Kidney (tissue), 14 donors: ENCODE data around the gene CIBAR2. TPM values are rescaled to one million over a fixed set of nuclear protein-coding genes. Genes with fewer than 3 reads are reported as not detected.

ENCODE experiments used
- DNase-seq, 5 donors: peaks; one replicate each; pipeline ENCODE4 v3.0.0-alpha.2; 2013 to 2020
- FAIRE-seq: peaks from 2 replicates; lab custom pipeline; 2012; peaks lifted over from hg19 to GRCh38; lab: Jason Lieb, UNC
- H3K27ac ChIP-seq, 2 donors: one replicate each; pipeline ENCODE4 v1.7.0; 2013; ENCODE audit warnings: low read depth in 2 of 2, low read length in 2 of 2, inconsistent platforms in 1 of 2
- H3K27me3 ChIP-seq: one replicate; pipeline ENCODE4 v1.7.1; 2013; ENCODE audit warnings: low read length, inconsistent platforms; ENCODE audit not compliant: control insufficient read depth, insufficient read depth
- H3K36me3 ChIP-seq, 3 donors: one replicate each; pipeline versions ENCODE4 v1.7.0 to v1.7.1; 2013; ENCODE audit warnings: low read length in 3 of 3, control low read depth in 1 of 3, inconsistent platforms in 1 of 3; ENCODE audit not compliant: insufficient read depth in 3 of 3, control insufficient read depth in 2 of 3
- H3K4me1 ChIP-seq, 3 donors: one replicate each; pipeline versions ENCODE4 v1.7.0 to v1.7.1; 2013; ENCODE audit warnings: low read length in 3 of 3, inconsistent platforms in 1 of 3, low read depth in 1 of 3; ENCODE audit not compliant: control insufficient read depth in 2 of 3, insufficient read depth in 2 of 3
- H3K4me3 ChIP-seq, 3 donors: one replicate each; pipeline versions ENCODE4 v1.7.0 to v1.8.1; 2013; ENCODE audit warnings: low read length in 3 of 3, control low read depth in 1 of 3, inconsistent platforms in 1 of 3
- H3K9ac ChIP-seq, 3 donors: one replicate each; pipeline versions ENCODE4 v1.7.0 to v1.7.1; 2013; ENCODE audit warnings: low read length in 3 of 3, control low read depth in 1 of 3, inconsistent platforms in 1 of 3
- H3K9me3 ChIP-seq, 3 donors: one replicate each; pipeline versions ENCODE4 v1.7.0 to v1.7.1; 2013; ENCODE audit warnings: low read length in 3 of 3, control low read depth in 1 of 3, inconsistent platforms in 1 of 3; ENCODE audit not compliant: control insufficient read depth in 2 of 3, insufficient read depth in 1 of 3
- intact Hi-C: fragments of 100-400 bp; cut with DNase I; formaldehyde crosslinking; loops from one replicate; pipeline ENCODE4 v1.11.1; 2022
- polyA plus RNA-seq: library from polyadenylated mRNA; stranded (reverse); fragments of 350-450 nt; fragmentation: Illumina TruSeq; extraction: RNeasy Lipid Tissue Mini Kit (QIAGEN cat#74804); gene quantifications from one replicate; pipeline ENCODE4 v1.2.3, GENCODE V29; 2014; ENCODE audit warnings: low read depth, low replicate concordance; ENCODE audit not compliant: insufficient read depth
- total RNA-seq: library from RNA; stranded (reverse); fragmentation: NEBNext Ultra II Directional; extraction: Animal tissue kit (Norgen Biotek cat#: 25700); gene quantifications from one replicate; pipeline ENCODE4 v1.2.1, GENCODE V29; 2021
- TF ChIP-seq, protein P1 (sequence below): IDR thresholded peaks from 3 replicates; pipeline ENCODE4 v1.5.1; 2012; ENCODE audit warnings: mild to moderate bottlenecking, moderate library complexity, borderline replicate concordance; ENCODE audit not compliant: insufficient read depth; ENCODE audit errors: extremely low read depth
- donor health status: control.
- donor health status: control.
- donor health status: control.
- donor health status: control.
- donor health status: control.
- donor health status: DM: yes; HTN: yes; CAD: no.
- donor health status: Normal renal cell carcinoma (clear cell type).

Gene CIBAR2
- total and polyA plus RNA-seq, 2 donors from 2014 or later, result 1.6 TPM; not detected in 1

DNA sequence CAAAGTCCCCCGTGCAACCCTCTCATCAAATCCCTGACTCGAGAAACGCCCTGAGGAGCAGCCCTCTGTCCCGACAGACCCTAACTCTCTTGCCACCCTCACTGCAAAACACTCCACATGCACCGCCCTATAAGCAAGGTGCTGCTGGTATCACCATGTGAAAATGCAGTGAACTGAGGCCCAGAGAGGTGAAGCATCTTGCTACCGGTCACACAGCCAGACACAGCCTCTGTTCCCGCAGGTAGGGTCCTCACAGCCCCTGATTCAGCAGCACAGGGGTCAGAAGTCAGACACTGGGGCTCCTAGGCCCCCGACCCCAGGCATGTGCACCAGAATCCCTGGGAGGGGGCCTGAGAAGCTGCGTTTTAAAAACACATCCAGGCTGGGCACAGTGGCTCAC lies 1.1 kb downstream of the CIBAR2 start:
- no peaks in the 10 kb centered on the region for H3K4me1 ChIP-seq
- H3K9ac ChIP-seq, result no peak overlapping the region
- TF ChIP-seq, protein P1, sequence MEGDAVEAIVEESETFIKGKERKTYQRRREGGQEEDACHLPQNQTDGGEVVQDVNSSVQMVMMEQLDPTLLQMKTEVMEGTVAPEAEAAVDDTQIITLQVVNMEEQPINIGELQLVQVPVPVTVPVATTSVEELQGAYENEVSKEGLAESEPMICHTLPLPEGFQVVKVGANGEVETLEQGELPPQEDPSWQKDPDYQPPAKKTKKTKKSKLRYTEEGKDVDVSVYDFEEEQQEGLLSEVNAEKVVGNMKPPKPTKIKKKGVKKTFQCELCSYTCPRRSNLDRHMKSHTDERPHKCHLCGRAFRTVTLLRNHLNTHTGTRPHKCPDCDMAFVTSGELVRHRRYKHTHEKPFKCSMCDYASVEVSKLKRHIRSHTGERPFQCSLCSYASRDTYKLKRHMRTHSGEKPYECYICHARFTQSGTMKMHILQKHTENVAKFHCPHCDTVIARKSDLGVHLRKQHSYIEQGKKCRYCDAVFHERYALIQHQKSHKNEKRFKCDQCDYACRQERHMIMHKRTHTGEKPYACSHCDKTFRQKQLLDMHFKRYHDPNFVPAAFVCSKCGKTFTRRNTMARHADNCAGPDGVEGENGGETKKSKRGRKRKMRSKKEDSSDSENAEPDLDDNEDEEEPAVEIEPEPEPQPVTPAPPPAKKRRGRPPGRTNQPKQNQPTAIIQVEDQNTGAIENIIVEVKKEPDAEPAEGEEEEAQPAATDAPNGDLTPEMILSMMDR, result no peak
- H3K27me3 ChIP-seq, result no peaks in the 10 kb centered on the region
- H3K27ac ChIP-seq, result no peak overlapping the region
- no peak overlapping the region for H3K4me3 ChIP-seq
- no peak for FAIRE-seq
- no peaks in the 10 kb centered on the region for H3K36me3 ChIP-seq
- H3K9me3 ChIP-seq, result no peaks in the 10 kb centered on the region
- intact Hi-C loops, result no loop called here
- DNase-seq, result no peak

DNA sequence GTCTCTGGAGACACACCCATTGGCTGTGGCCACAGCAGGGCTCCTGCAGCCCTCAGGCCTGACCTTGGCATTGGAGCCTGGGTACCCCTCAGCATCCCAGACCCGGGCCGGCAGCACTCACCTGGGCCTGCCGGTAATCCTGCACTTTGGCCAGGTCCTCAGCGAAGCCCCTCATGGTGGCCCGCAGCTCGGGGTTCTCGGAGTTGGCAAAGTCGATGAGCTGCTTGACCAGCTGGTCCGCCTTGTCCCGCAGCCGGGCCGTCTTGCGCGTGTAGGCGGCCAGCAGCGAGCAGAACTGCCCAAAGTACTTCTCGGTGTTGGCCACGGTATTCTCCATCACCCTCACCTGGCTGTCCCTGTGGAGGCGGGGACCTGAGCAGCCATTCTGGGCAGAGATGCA lies 2.2 kb downstream of the CIBAR2 start:
- Histone ChIP-seq H3K27ac (no peak overlapping the region), H3K27me3 (no peaks in the 10 kb centered on the region), H3K36me3 (no peaks in the 10 kb centered on the region), H3K4me3 (no peak overlapping the region), H3K4me1 (no peaks in the 10 kb centered on the region), H3K9ac (no peak overlapping the region), H3K9me3 (no peaks in the 10 kb centered on the region)
- DNase-seq (peak in 1 of 5 donors; percentile 75), FAIRE-seq (no peak)
- TF ChIP-seq, protein P1, result no peak
- intact Hi-C loops, result no loop called here

DNA sequence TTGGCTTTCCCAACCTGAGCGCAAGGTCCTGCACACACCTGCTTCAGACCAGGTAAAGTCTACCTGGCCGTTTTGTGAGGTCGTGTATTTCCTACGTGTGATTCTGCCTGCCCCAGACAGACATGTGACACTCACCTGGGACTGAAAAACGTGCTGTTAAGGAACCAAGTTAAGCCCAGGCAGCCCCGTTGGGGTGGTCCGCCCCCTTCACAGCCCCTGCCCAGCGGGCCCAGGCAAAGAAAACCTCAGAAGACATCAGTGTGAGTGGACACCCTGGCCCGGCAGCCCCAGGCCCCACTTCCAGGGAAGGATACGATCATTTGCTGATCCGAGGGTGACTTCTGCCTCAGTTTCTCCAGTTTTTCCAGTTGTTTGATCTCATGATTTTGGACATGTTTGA lies 4.7 kb downstream of the CIBAR2 start:
- Histone ChIP-seq H3K36me3 (no peaks in the 10 kb centered on the region), H3K27ac (no peak overlapping the region), H3K4me3 (no peak overlapping the region), H3K4me1 (peaks cover 0 to 2% (median 0%) of the 10 kb centered on the region in 3 donors), H3K9me3 (no peaks in the 10 kb centered on the region), H3K27me3 (no peaks in the 10 kb centered on the region), H3K9ac (no peak overlapping the region)
- TF ChIP-seq, protein P1, result no peak
- no peak for FAIRE-seq
- intact Hi-C loops, result no loop called here
- no peak for DNase-seq

DNA sequence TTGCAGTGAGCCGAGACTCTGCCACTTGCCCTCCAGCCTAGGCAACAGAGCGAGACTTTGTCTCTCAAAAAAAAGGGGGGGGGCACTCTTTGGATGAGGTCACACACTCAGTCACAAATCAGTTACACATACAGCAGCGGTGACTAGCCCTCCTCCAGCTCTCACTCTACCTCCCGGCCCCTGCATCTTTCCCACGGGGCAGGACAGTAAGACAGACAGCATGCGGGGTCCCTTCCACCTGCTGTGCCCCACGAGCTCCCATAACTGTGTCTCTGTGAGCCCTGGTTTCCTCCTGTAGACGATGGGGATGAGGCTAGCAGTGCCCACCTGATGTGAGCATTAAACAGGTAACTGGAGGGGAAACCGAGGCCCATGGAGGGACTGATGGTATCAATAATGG lies 5.2 kb downstream of the CIBAR2 start:
- H3K27ac ChIP-seq, result no peak overlapping the region
- intact Hi-C loops, result no loop called here
- no peak overlapping the region for H3K9ac ChIP-seq
- no peaks in the 10 kb centered on the region for H3K36me3 ChIP-seq
- TF ChIP-seq, protein P1, result no peak
- H3K4me3 ChIP-seq, result no peak overlapping the region
- DNase-seq (no peak), FAIRE-seq (no peak)
- H3K9me3 ChIP-seq, result no peaks in the 10 kb centered on the region
- H3K4me1 ChIP-seq, result peaks cover 0 to 2% (median 0%) of the 10 kb centered on the region in 3 donors
- no peaks in the 10 kb centered on the region for H3K27me3 ChIP-seq
